GM12872 (cell line): ENCODE data around the gene SH2D4B.

Experiments
- TF ChIP-seq, protein P1 (sequence below): IDR thresholded peaks from 3 replicates; pipeline ENCODE4 v1.5.1; 2011; ENCODE audit warnings: low read depth, mild to moderate bottlenecking, low read length, moderate library complexity; ENCODE audit not compliant: insufficient read depth

Gene SH2D4B

DNA sequence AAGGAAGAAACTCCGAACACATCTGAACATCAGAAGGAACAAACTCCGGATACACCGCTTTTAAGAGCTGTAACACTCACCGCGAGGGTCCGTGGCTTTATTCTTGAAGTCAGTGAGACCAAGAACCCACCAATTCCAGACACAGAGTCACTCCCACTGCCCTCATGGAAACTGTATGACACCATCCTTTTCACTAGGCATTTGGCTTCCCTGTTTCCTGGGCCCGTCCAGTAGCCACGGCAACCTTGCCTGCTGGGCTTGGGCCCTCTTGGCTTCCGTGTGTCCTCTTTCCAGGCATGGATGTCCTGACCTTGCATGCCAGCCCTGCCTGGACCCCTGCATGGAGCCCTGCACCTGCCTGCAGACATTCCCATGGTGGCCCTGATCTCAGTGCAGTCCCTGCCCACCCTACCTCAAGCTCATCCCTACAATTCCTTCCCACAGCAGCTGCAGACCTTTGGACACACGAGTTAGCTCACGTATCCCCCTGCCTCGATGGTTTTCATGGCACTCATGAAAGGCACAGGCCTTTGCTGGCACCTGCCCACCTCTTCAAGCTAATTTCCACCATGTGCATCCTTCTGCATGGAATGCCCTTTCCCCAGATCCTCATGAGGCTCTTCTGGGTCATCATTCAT is 6.7 kb downstream of the SH2D4B start:
- TF ChIP-seq, protein P1, sequence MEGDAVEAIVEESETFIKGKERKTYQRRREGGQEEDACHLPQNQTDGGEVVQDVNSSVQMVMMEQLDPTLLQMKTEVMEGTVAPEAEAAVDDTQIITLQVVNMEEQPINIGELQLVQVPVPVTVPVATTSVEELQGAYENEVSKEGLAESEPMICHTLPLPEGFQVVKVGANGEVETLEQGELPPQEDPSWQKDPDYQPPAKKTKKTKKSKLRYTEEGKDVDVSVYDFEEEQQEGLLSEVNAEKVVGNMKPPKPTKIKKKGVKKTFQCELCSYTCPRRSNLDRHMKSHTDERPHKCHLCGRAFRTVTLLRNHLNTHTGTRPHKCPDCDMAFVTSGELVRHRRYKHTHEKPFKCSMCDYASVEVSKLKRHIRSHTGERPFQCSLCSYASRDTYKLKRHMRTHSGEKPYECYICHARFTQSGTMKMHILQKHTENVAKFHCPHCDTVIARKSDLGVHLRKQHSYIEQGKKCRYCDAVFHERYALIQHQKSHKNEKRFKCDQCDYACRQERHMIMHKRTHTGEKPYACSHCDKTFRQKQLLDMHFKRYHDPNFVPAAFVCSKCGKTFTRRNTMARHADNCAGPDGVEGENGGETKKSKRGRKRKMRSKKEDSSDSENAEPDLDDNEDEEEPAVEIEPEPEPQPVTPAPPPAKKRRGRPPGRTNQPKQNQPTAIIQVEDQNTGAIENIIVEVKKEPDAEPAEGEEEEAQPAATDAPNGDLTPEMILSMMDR, result no peak

DNA sequence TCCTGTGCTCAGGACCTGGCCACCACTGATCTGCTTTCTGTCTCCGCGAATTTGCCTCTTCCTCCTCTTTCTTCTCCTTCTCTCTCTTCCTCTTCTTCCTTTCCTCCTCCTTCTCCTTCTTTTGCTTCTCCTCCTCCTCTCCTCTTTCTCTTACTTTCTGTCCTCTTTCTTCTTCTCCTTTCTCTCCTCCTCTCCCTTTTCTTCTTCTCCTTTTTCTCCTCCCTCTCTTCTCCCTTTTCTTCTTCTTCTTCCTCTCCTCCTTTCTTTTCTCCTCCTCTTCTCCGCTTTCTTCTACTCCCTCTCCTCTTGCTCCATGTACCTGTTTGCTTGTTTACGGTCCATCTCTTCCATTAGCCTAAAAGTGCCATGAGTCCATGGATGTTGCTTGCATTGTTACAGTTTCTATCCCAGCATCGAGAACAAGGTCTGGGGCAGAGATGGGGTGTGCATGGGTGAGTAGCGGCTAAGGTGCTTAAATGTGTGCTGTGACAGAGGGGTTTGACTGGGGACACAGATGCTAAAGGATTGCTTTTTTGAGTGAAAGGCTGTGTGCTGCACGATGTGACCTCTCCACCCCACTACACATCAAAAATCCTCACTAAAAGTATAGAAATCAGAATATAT is 7.7 kb downstream of the SH2D4B start:
- TF ChIP-seq, protein P1, result no peak

DNA sequence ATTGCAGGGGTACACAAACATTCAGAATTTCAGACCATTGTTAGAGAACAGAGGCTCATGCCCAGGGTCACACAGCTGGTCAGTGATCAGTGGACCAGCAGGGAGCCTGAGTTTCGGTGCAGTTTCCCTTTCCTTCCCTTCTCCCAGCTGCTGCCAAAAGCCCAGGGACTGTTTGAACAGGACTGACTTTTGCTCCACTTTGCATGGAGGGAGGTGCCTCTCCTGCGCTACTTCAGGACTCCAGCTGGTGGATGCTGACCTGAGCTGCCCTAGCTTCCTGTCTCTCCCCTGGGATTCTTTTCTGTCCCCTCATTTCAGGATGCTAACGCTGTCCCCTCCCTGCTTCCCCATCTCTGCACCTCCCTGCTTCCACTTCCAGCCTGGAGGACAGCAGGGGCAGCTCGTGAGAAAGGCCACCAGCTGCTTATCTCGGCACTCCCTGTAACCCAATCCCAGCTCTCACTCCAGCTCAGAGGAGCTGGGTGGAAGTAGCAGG is 14.5 kb downstream of the SH2D4B start:
- TF ChIP-seq, protein P1, result no peak

DNA sequence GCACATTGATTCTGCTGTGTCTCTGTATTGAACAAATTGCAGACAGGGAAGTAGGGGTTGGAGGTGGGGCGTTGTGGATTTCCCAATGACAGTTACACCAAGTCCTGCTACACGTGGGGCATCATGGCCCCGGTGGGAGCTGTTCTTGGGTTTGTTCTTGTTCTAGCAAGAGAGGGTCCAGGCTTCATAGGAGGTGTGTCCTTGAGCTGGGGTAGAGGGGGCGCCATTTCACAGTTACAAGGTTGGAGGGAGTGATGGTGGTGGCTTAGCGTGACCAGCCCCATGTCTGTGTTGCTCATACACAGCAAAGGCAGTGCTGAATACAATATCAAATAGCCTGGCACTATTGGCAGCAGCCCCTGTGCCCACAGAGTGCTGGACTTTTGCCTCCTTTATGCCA is 15.7 kb downstream of the SH2D4B start:
- TF ChIP-seq, protein P1, result no peak

DNA sequence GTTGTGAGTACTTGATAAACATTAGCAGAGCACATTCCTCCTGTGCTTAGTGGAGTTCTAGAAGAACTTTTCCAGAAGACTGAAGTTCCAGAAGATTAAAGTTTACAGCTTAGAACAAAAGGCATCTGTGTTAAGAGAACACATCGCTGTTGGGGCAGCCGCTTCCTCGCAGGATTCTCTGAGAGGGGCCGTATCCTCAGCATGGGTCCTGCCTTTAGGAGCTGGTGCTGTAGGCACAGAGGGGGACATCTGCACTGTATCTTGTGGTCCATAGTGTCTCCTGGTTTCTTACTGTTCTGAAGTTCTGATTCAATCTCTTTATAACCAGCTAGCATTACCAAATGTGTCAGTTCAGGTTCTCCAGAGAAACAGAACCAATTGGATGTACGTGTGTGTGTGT is 16.3 kb downstream of the SH2D4B start:
- TF ChIP-seq, protein P1, result no peak

DNA sequence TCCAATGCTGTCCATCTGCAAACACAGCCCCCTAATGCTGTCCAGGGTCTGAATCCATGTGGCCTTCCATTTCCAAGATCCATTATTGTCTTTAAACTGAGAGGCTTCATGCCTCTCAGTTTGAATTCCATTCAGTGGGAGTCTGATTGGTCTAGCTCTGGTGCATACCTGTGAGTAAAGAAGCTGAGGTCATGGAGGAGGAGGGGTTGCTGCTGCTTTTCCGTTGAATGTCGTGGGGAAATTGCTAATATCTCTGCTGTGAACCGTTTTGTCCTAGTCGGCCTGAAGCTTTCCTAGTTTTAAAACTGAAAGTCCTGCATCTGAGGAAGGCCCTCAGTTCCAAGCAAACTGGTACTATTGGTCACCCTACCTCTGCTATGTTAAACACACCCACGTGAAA is 17.7 kb downstream of the SH2D4B start:
- TF ChIP-seq, protein P1, result no peak

DNA sequence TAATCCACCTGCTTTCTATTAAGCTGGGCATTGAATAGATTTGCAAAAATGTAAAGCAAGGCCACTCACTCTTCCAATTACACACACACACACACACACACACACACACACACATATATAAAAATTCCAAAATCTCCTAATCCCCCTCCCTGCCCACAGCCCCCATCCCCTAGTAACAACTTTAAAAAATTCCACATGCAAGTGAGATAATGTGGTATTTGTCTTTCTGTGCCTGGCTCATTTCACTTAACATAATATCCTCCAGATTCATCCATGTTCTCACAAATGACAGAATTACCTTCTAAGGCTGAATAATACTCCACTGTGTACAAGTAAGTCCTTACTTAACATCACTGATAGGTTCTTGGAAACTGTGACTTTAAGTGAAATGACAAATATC is 24.2 kb downstream of the SH2D4B start:
- TF ChIP-seq, protein P1, result no peak
